MM.1S (cell line): ENCODE measurements around the gene TNFRSF6B.

Experiments
- DNase-seq: peaks from one replicate; pipeline ENCODE4 v3.0.0-alpha.2; 2015
- H2AFZ ChIP-seq: fragments of 300-600 bp; sonication (generic); 2 replicates; pipeline ENCODE4 v1.6.0; 2016; ENCODE audit warnings: antibody characterized with exemption, low read length
- H3F3A ChIP-seq: fragments of 300-600 bp; sonication (generic); 2 replicates; pipeline ENCODE4 v1.6.1; 2016; ENCODE audit warnings: mild to moderate bottlenecking, antibody characterized with exemption, low read length, moderate library complexity, mixed read lengths; ENCODE audit not compliant: insufficient read depth
- H3K27ac ChIP-seq: fragments of 300-600 bp; sonication (generic); 2 replicates; pipeline ENCODE4 v1.5.1; 2016; ENCODE audit warnings: mild to moderate bottlenecking, low read length
- H3K27me3 ChIP-seq: fragments of 300-600 bp; sonication (generic); replicated peaks from 2 replicates; pipeline ENCODE4 v1.6.0; 2016; ENCODE audit warnings: low read length; ENCODE audit not compliant: insufficient read depth
- H3K36me3 ChIP-seq: fragments of 300-600 bp; sonication (generic); replicated peaks from 2 replicates; pipeline ENCODE4 v1.6.1; 2016; ENCODE audit warnings: mild to moderate bottlenecking, low read length, mixed read lengths; ENCODE audit not compliant: insufficient read depth
- H3K4me1 ChIP-seq: fragments of 300-600 bp; sonication (generic); 2 replicates; pipeline ENCODE4 v1.6.1; 2016; ENCODE audit warnings: low read length, mixed read lengths
- H3K4me2 ChIP-seq: fragments of 300-600 bp; sonication (generic); 2 replicates; pipeline ENCODE4 v1.6.0; 2016; ENCODE audit warnings: low read depth, low read length
- H3K4me3 ChIP-seq: fragments of 300-600 bp; sonication (generic); 2 replicates; pipeline ENCODE4 v1.5.1; 2016; ENCODE audit warnings: low read length, mixed read lengths
- H3K79me2 ChIP-seq: fragments of 300-600 bp; sonication (generic); 2 replicates; pipeline ENCODE4 v1.6.1; 2016; ENCODE audit warnings: mixed run types, low read length, mixed read lengths
- H3K9ac ChIP-seq: fragments of 300-600 bp; sonication (generic); 2 replicates; pipeline ENCODE4 v1.6.1; 2016; ENCODE audit warnings: low read length, mixed read lengths
- H3K9me2 ChIP-seq: fragments of 300-600 bp; sonication (generic); replicated peaks from 2 replicates; pipeline ENCODE4 v1.6.1; 2016; ENCODE audit warnings: mild to moderate bottlenecking, low read length, mixed read lengths; ENCODE audit not compliant: insufficient read depth
- H3K9me3 ChIP-seq: fragments of 300-600 bp; sonication (generic); replicated peaks from 2 replicates; pipeline ENCODE4 v1.6.1; 2016; ENCODE audit warnings: mild to moderate bottlenecking, low read length, mixed read lengths; ENCODE audit not compliant: insufficient read depth
- H4K20me1 ChIP-seq: fragments of 300-600 bp; sonication (generic); 2 replicates; pipeline ENCODE4 v1.6.1; 2016; ENCODE audit warnings: mild to moderate bottlenecking, low read length, moderate library complexity, mixed read lengths; ENCODE audit not compliant: insufficient read depth
- CTCF ChIP-seq: fragments of 300-600 bp; sonication (generic); IDR thresholded peaks from 2 replicates; pipeline ENCODE4 v1.5.1; 2016; ENCODE audit warnings: antibody characterized with exemption, low read length, mixed read lengths
- EZH2 ChIP-seq: fragments of 300-600 bp; sonication (generic); optimal IDR thresholded peaks from 2 replicates; pipeline ENCODE3; 2017; ENCODE audit warnings: low read depth, mild to moderate bottlenecking, antibody characterized with exemption, low read length, mixed read lengths
- EZH2phosphoT487 ChIP-seq: fragments of 300-600 bp; sonication (generic); IDR thresholded peaks from 2 replicates; pipeline ENCODE4 v1.6.1; 2018; ENCODE audit warnings: antibody characterized with exemption, low read length

The TNFRSF6B gene

GRCh38 chr20:63673951-63674350 is 22.5 kb upstream of the TNFRSF6B start:
- Histone ChIP-seq H3K4me2 (no peak overlapping the region), H2AFZ (no peak overlapping the region), H3K9me2 (no peaks in the 10 kb centered on the region), H3K27me3 (no peaks in the 10 kb centered on the region), H3K27ac (no peak overlapping the region), H3K4me3 (no peak overlapping the region), H3K9me3 (no peaks in the 10 kb centered on the region), H4K20me1 (no peaks in the 10 kb centered on the region), H3K79me2 (no peaks in the 10 kb centered on the region), H3F3A (no peaks in the 10 kb centered on the region), H3K9ac (no peak overlapping the region), H3K4me1 (no peaks in the 10 kb centered on the region), H3K36me3 (no peaks in the 10 kb centered on the region)
- TF ChIP-seq EZH2 (no peak), CTCF (no peak), EZH2phosphoT487 (no peak)
- no peak for DNase-seq

- no peaks in the 10 kb centered on the region for H3K27me3 ChIP-seq
- no peak overlapping the region for H3K27ac ChIP-seq
- no peak overlapping the region for H3K4me2 ChIP-seq
- DNase-seq, result no peak
- H2AFZ ChIP-seq, result no peak overlapping the region
- H4K20me1 ChIP-seq, result no peaks in the 10 kb centered on the region
- no peak overlapping the region for H3K4me3 ChIP-seq
- no peaks in the 10 kb centered on the region for H3K79me2 ChIP-seq
- H3K9me2 ChIP-seq, result no peaks in the 10 kb centered on the region
- no peak overlapping the region for H3K9ac ChIP-seq
- TF ChIP-seq EZH2 (no peak), CTCF (no peak), EZH2phosphoT487 (no peak)
- no peaks in the 10 kb centered on the region for H3K36me3 ChIP-seq
- no peaks in the 10 kb centered on the region for H3F3A ChIP-seq
- H3K9me3 ChIP-seq, result no peaks in the 10 kb centered on the region
- no peaks in the 10 kb centered on the region for H3K4me1 ChIP-seq
Observed at GRCh38 chr20:63675681-63676368, 20.6 kb upstream of the TNFRSF6B start.

GRCh38 chr20:63678071-63678470 is 18.4 kb upstream of the TNFRSF6B start:
- no peak overlapping the region for H3K4me2 ChIP-seq
- H3K9me3 ChIP-seq, result no peaks in the 10 kb centered on the region
- H4K20me1 ChIP-seq, result no peaks in the 10 kb centered on the region
- H3K27me3 ChIP-seq, result no peaks in the 10 kb centered on the region
- H2AFZ ChIP-seq, result no peak overlapping the region
- TF ChIP-seq EZH2phosphoT487 (no peak), EZH2 (no peak), CTCF (no peak)
- no peaks in the 10 kb centered on the region for H3K4me1 ChIP-seq
- H3F3A ChIP-seq, result no peaks in the 10 kb centered on the region
- no peak overlapping the region for H3K9ac ChIP-seq
- H3K79me2 ChIP-seq, result no peaks in the 10 kb centered on the region
- H3K36me3 ChIP-seq, result no peaks in the 10 kb centered on the region
- no peak for DNase-seq
- no peaks in the 10 kb centered on the region for H3K9me2 ChIP-seq
- no peak overlapping the region for H3K27ac ChIP-seq
- no peak overlapping the region for H3K4me3 ChIP-seq
